ENCODE results near the gene ANKRD29.

The ANKRD29 gene

GRCh38 chr18:23684515-23685197 is 21.9 kb upstream of the ANKRD29 start:
- no peak for DNase-seq

DNA sequence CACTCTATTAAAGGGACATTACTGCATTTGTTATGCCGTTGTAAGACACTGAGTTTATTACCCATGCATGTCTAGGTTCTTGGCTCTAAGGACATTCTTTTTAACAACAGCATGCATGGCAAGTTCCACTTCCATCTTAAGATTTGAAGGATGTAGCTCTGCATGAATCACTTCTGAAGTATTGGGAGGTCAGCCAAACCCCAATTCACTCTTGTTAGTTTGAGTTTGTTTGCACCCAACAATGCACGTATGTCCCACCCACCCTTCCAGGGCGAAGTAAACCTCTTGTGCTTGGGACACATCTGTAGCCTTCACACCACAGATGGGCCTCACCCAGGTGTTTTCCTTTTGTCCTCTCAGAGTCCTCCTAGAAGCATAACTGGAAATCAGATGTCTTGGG is 21.0 kb upstream of the ANKRD29 start:
- DNase-seq = no peak

- no peak for DNase-seq
These were observed 20.4 kb upstream of the ANKRD29 start for GRCh38 chr18:23683155-23683554.

GRCh38 chr18:23682472-23682871 is 19.8 kb upstream of the ANKRD29 start:
- DNase-seq = no peak

DNA sequence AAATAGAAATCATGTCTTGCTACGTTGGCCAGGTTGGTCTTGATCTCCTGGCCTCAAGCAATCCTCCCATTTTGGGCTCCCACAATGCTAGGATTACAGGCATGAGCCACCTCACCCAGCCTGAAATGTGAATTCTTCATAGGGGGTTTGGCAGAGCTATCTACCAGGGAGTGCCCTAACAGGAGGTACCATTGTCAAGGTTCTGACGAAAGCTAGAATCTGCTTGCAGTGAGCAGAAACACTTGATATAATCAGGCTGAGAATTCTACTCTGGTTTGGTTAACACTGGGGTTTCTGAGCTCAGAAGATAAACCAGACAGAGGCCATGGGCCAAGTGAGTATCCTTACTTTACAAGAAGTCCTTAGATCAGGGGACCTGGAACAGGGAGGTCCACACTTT is 19.3 kb upstream of the ANKRD29 start:
- no peak for DNase-seq

- no peak for DNase-seq
These were observed 13.2 kb upstream of the ANKRD29 start for GRCh38 chr18:23675896-23676295.

GRCh38 chr18:23675236-23675635 is 12.5 kb upstream of the ANKRD29 start:
- DNase-seq = no peak

DNA sequence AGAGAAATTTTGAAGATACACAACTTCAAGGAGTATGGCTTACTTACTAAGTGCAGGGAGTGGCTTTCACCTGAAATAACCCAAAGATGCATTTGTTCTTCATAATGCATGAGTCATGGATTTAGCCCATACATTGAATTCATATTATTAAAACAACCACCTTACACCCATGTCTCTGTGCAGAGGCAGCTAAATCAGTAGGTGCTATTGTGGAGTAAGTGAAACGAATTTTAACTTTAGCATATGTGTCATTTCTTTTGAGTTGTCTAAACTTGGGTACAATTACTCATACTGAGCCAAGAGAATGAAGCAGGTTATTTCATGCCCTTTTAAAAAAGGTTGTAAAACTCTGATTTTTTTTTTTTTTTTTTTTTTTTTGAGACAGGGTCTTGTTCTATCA is 11.0 kb upstream of the ANKRD29 start:
- no peak for DNase-seq

DNA sequence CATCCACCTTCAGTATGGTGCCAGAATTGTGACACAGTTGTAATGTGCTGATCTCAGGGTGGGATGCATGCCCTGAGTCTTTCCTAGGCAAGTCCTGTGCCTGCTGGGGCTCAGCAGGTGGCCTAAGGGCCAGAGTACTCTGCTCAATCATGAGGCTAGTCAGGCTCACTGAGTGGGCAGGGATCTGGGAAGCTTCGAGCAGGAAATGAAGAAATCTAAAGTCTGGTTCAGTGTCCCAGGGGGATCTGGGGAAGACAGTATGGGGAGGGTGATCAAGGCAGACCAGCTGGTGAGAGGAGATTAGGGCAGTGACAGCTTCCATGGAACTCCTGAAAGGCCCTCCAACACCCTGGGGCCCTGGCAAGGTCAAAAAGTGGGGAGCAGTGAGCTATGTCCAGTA is 8.9 kb upstream of the ANKRD29 start:
- DNase-seq = no peak

DNA sequence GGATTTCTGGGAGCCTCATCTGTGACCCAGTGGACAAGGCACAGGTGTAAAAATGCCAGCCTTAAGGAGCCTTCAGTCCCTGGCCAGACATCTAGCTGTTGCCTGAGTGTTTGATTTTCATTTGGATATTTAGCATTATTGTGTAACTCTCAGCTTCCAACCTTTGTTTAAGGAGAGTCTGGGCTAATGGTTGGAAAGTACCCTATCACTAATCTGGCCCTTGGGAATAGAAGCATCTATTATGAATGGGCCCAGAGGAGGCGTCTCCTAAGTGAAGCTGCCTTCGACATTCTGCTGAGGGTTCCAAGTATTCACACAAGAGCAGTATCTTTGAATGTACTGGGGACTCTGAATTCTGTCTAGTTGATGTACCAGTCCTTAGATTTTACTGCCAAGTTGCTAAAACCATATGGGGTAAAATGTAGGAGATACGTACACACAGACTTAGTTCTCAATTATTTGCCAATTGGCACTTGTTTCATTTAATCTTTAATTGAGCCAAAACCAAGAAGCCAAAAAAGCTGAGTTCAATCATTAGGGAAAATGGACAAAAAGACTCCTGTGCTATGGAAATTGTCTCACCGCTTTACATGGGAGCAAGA is 7.2 kb upstream of the ANKRD29 start:
- DNase-seq = no peak

GRCh38 chr18:23669202-23669766 is 6.6 kb upstream of the ANKRD29 start:
- DNase-seq = no peak

DNA sequence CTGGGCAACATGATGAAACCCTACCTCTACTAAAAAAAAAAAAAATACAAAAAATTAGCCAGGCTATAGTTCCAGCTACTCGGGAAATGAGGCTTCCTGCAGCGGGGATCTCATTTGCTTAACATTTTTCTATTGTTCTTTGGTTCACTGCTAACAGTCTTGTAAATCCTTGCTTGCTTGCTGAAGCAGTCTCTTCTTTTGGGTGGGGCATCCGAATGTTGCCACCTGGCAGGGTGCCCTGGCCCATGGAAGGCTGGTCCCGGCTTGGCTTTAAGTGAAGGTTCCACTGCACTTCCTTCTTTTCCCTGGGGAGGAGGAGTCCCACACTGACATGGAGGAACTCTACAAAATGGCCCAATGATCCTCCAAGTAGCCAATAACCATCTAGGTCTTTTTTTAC is 6.0 kb upstream of the ANKRD29 start:
- no peak for DNase-seq

- no peak for DNase-seq
These were observed 4.4 kb upstream of the ANKRD29 start for GRCh38 chr18:23667114-23667513.

DNA sequence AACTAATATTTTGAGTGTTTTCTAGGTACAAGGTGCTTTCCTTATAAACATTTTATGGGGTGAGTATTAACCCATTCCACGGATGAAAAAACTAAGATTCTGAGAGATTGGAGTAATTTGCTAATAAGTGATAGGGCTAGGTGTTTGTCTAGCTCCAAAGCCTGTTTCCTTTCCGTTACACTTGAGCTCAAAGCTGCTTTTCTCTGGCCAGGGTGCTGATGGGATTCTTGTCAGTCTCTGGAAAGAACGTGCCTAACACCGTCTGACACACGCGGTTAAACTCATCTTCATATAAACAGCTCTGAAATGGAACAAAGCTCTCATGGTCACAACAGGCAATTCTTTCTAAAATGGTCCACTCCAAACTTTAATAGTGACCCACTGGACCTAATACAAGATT is 2.0 kb upstream of the ANKRD29 start:
- no peak for DNase-seq

DNA sequence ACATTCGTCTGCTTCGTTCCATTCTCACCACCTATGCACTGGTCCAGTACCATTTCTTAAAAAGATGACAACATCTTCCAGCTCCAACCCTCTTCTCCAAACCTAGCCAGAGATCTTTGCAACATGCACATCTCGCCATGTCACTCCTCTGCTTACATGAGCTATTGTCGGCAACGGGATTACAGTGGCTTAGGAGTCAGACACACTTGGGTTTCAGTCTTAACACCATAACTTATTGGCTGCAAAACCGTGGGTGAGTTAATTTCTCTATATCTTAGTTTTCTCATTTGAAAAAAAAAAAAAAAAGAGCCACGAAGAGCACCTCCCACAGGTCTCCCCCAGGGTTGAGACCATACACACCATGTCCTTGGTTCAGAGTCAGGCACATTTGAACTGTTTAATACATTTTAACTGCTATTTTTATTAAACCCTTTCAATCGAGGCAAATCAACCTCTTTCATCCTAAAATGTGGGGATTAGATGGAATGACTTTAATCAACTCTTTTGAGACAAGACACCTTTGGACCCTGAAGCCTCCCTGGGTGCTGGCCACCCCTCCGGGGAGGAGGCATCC is 889 bp downstream of the ANKRD29 start:
- no peak for DNase-seq

- no peak for DNase-seq
These were observed 4.4 kb downstream of the ANKRD29 start for GRCh38 chr18:23658285-23658684.

DNA sequence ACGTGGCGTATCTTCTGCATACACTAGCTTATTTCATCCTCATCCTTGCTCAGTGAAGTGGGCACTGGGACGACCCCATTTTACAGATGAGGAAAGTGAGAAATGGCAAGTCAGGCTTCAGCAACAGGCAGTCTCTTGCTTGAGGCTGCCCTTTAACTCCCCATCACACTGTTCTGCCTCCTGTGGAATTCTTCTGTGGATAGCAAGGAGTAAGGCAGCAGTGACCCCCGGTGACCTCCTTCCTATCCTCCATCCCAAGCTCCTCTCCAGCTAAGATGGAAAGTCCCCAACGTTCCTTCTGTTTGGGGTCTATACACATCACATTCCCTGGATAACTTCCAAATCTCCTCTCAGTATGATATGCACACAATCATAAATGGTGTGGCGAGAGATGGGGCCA is 10.5 kb downstream of the ANKRD29 start:
- no peak for DNase-seq

DNA sequence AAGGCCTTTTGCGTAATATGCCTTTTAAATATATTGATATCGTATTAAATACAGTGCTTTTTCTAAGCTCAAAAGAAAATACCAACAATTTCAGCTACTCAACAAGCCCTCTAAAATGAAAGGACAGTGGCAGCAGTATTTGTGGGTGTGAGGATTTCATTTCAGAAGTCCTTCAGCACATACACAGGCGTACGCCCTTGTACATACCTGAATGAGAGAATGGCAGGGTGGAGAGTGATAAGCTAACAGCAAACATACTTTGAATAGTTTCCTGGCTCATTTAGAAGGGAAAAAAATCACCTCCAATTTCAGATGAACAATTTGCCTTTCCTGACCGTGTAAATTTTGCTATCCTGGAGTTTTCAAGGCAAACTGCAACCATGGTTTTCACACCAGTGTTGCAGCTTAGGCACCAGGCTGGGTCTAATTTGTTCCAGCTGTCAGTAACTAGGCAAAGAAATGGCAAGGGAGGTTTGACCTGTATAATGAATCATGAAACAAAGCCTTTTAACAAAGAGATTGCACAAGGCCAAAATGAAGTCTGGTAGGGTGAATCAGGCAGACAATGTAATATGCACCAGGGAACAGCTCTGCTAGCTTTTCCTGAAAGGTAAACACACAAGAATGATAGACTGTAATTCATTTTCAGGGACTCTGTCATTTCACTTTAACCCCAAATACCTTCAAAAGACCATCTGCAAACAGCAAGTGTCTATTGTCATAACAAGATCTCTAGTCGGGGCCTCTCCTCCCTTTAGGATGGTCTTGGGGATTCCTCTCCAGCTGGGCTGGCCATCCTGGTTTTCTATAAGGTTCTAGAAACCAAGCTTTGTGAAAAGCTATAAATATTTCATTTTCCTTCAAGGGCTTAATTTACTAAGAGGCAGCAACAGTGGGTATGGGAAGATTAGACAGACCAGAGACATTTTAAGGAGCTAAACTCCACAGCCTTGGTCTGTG is 11.5 kb downstream of the ANKRD29 start:
- DNase-seq = no peak

DNA sequence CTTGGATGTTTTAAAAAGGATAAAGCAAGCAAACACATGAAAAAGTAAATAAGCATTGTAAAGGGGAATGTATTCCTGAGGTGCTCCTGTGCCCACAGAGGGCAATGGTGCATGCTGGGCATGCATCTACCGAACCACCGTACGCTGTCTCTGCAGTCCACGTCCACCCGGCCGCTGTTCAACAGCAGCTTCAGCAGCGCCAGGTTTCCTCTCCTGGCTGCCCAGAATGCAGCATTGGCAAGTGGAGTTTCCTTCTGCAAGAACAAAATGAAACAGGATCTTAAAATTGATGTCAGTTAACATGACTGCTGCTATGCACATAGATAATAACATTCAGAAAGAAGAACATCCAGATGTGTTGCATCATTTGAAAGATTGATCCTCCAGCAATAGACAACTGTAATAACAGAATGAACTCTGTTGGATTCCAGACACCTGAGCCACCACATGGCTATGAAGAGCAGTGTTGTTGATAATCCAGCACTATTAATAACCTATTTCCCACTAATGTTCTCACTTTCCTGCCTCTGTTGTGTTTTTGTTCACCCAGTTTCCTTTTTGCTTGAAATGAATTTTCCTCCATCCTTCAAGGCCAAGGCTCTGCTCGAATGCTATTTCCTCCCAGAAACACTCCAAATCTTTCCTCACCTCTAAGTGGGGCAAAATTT is 13.6 kb downstream of the ANKRD29 start:
- no peak for DNase-seq

GRCh38 chr18:23648456-23648855 is 14.3 kb downstream of the ANKRD29 start:
- no peak for DNase-seq

DNA sequence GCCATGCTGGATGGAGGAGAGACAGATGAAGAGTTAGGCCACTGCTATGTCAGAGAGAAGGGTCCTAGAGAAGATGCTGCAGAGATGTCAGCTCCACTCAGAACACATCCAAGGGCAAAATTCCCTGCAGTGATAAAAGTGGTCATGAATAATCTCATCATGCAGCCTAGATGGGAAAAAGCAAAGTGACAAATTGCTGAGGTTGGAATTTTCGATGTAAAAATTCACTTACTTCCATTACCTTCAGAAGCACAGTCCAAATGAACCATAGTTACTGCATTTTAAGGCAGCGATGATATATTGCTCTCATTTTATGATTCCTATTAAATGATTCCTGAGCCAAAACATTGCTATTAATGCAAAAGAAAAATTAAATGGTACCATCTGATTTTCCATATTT is 16.4 kb downstream of the ANKRD29 start:
- DNase-seq = no peak

DNA sequence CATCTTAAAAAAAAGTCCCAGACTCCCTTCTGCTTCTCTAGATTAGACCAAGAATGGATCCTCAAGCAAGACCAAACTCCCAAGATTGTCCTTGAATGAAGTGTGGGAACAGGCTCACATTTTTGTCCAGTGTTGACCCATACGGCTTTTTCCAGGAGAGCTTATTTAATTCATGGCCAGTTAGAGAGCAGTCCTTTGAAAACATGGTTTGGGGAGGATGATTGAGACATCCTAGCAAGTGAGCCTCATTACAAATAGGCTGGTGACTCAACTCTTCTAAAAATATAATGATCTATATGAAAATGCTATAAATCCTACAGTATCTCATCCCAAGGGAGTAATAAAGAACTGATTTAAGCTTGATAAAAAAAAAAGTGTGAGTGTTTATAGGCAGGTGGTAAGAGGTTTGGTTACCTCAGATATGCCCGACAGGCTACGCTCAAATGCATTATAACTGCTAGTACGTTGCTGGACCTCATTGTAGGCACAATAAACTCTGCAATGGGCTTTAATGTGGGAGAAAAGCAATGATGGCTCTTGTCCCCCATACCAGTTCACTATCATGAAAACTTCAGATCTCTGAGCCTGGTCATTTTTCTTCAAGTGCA is 17.0 kb downstream of the ANKRD29 start:
- DNase-seq = no peak

Measured in NCI-H1436 treated with DMSO at 0.1 percent for 48 hours (cell line).